Neural cell (in vitro differentiated cells): ENCODE data around the gene CENPW. TPM values are rescaled to one million over a fixed set of nuclear protein-coding genes. Genes with fewer than 3 reads are reported as not detected.

Experiments used
- H2AFZ ChIP-seq: fragments of 200-600, 300-800 bp; sonication (generic), shearing (Covaris generic); 2 replicates; pipeline ENCODE4 v1.6.0; 2014; ENCODE audit warnings: low read depth, mild to moderate bottlenecking, antibody characterized with exemption, low read length, moderate library complexity
- H3F3A ChIP-seq: fragments of 200-600 bp; shearing (Covaris generic); 2 replicates; pipeline ENCODE4 v1.6.1; 2016; ENCODE audit warnings: mild to moderate bottlenecking, moderate library complexity, mixed read lengths, antibody characterized with exemption, low read length; ENCODE audit not compliant: insufficient read depth, poor library complexity, severe bottlenecking
- H3K27ac ChIP-seq: fragments of 200-600, 300-800 bp; sonication (generic), shearing (Covaris generic); 2 replicates; pipeline ENCODE4 v1.5.1; 2014; ENCODE audit warnings: mild to moderate bottlenecking, low read length, moderate library complexity
- H3K27me3 ChIP-seq: fragments of 300-800, 200-600 bp; sonication (generic), shearing (Covaris generic); 2 replicates; pipeline ENCODE4 v1.6.0; 2014; ENCODE audit warnings: mild to moderate bottlenecking, low read depth, low read length, moderate library complexity; ENCODE audit not compliant: insufficient read depth
- H3K36me3 ChIP-seq: fragments of 300-800, 200-600 bp; sonication (generic), shearing (Covaris generic); 2 replicates; pipeline ENCODE4 v1.5.1; 2014; ENCODE audit warnings: mild to moderate bottlenecking, antibody characterized with exemption, low read length, moderate library complexity; ENCODE audit not compliant: insufficient read depth
- H3K4me2 ChIP-seq: fragments of 300-800, 200-600 bp; sonication (generic), shearing (Covaris generic); 2 replicates; pipeline ENCODE4 v1.6.0; 2014; ENCODE audit warnings: mild to moderate bottlenecking, low read length
- H3K4me3 ChIP-seq: fragments of 300-800, 200-600 bp; sonication (generic), shearing (Covaris generic); 2 replicates; pipeline ENCODE4 v1.5.1; 2014; ENCODE audit warnings: mild to moderate bottlenecking, low read length, moderate library complexity
- H3K79me2 ChIP-seq: fragments of 200-600 bp; shearing (Covaris generic); replicated peaks from 2 replicates; pipeline ENCODE4 v1.6.0; 2014; ENCODE audit warnings: mild to moderate bottlenecking, low read length, moderate library complexity; ENCODE audit not compliant: insufficient read depth
- H3K9ac ChIP-seq: fragments of 300-800, 200-600 bp; sonication (generic), shearing (Covaris generic); 2 replicates; pipeline ENCODE4 v1.6.1; 2016; ENCODE audit warnings: mild to moderate bottlenecking, low read length, mixed read lengths
- H3K9me2 ChIP-seq: fragments of 200-600 bp; shearing (Covaris generic); 2 replicates; pipeline ENCODE4 v1.6.1; 2016; ENCODE audit warnings: mild to moderate bottlenecking, low read length, mixed read lengths; ENCODE audit not compliant: insufficient read depth
- H3K9me3 ChIP-seq: fragments of 200-600, 300-800 bp; sonication (generic), shearing (Covaris generic); 2 replicates; pipeline ENCODE4 v1.6.1; 2016; ENCODE audit warnings: mild to moderate bottlenecking, mixed run types, low read length, moderate library complexity, mixed read lengths
- H4K20me1 ChIP-seq: fragments of 200-600 bp; shearing (Covaris generic); 2 replicates; pipeline ENCODE4 v1.6.1; 2016; ENCODE audit warnings: mild to moderate bottlenecking, mixed run types; ENCODE audit not compliant: insufficient read depth
- CTCF ChIP-seq: fragments of 450-650 bp; IDR thresholded peaks from 2 replicates; pipeline ENCODE4 v1.5.1; 2014; ENCODE audit warnings: antibody characterized with exemption, mild to moderate bottlenecking, moderate library complexity; ENCODE audit not compliant: poor library complexity, severe bottlenecking
- EP300 ChIP-seq: fragments of 450-650 bp; conservative IDR thresholded peaks from 2 replicates; pipeline ENCODE4 v1.6.1; 2014; ENCODE audit warnings: antibody characterized with exemption, mild to moderate bottlenecking, moderate library complexity; ENCODE audit not compliant: poor library complexity, severe bottlenecking
- EZH2 ChIP-seq: fragments of 200-600, 300-800 bp; shearing (Covaris generic), sonication (generic); IDR thresholded peaks from 2 replicates; pipeline ENCODE4 v1.6.1; 2014; ENCODE audit warnings: antibody characterized with exemption, low read length, borderline replicate concordance, mild to moderate bottlenecking; ENCODE audit not compliant: insufficient read depth, poor library complexity, severe bottlenecking
- MXI1 ChIP-seq: fragments of 450-650 bp; conservative IDR thresholded peaks from 2 replicates; pipeline ENCODE4 v1.6.1; 2014; ENCODE audit warnings: antibody characterized with exemption, mild to moderate bottlenecking; ENCODE audit not compliant: poor library complexity, severe bottlenecking
- POLR2AphosphoS5 ChIP-seq: IDR thresholded peaks from 2 replicates; pipeline ENCODE4 v1.6.1; 2012
- RAD21 ChIP-seq: fragments of 450-650 bp; conservative IDR thresholded peaks from 2 replicates; pipeline ENCODE4 v1.6.1; 2014; ENCODE audit warnings: antibody characterized with exemption, mild to moderate bottlenecking, moderate library complexity
- REST ChIP-seq: IDR thresholded peaks from 2 replicates; pipeline ENCODE4 v1.6.1; 2012; ENCODE audit warnings: borderline replicate concordance
- SMC3 ChIP-seq: fragments of 450-650 bp; conservative IDR thresholded peaks from 2 replicates; pipeline ENCODE4 v1.6.1; 2014; ENCODE audit warnings: antibody characterized with exemption, mild to moderate bottlenecking, moderate library complexity; ENCODE audit not compliant: poor library complexity
- TAF1 ChIP-seq: IDR thresholded peaks from 2 replicates; pipeline ENCODE4 v1.6.1; 2012; ENCODE audit warnings: low read depth
- polyA plus RNA-seq: library from polyadenylated mRNA; depleted of rRNA; stranded (reverse); fragments of >200 nt; gene quantifications from 2 replicates; pipeline ENCODE4 v1.2.3, GENCODE V29; 2014

The CENPW gene
- polyA plus RNA-seq, 1 donor from 2014 or later, result 1.3 TPM

- no peak overlapping the region for H3K4me3 ChIP-seq
- H3K4me2 ChIP-seq, result no peak overlapping the region
- TF ChIP-seq REST, result no peak
- no peak for TF ChIP-seq CTCF
- no peak for TF ChIP-seq SMC3
- TF ChIP-seq EZH2, result no peak
- TF ChIP-seq RAD21, result no peak
- no peak for TF ChIP-seq TAF1
- TF ChIP-seq MXI1, result no peak
- H3K36me3 ChIP-seq, result no peaks in the 10 kb centered on the region
- no peaks in the 10 kb centered on the region for H3K9me2 ChIP-seq
- H3K27me3 ChIP-seq, result no peaks in the 10 kb centered on the region
- H3K9ac ChIP-seq, result no peak overlapping the region
- H2AFZ ChIP-seq, result no peak overlapping the region
- no peak overlapping the region for H3K27ac ChIP-seq
- no peaks in the 10 kb centered on the region for H3K79me2 ChIP-seq
- H3F3A ChIP-seq, result no peaks in the 10 kb centered on the region
- no peaks in the 10 kb centered on the region for H3K9me3 ChIP-seq
- H4K20me1 ChIP-seq, result no peaks in the 10 kb centered on the region
These were observed 48.2 kb downstream of the CENPW start for GRCh38 chr6:126388104-126388598.

- Histone ChIP-seq H3K27ac (no peak overlapping the region), H4K20me1 (no peaks in the 10 kb centered on the region), H3K9me3 (no peaks in the 10 kb centered on the region), H3K79me2 (no peaks in the 10 kb centered on the region), H3K9me2 (no peaks in the 10 kb centered on the region), H3K4me2 (no peak overlapping the region), H3K9ac (no peak overlapping the region), H3K4me3 (no peak overlapping the region), H3F3A (no peaks in the 10 kb centered on the region), H2AFZ (no peak overlapping the region), H3K27me3 (no peaks in the 10 kb centered on the region), H3K36me3 (no peaks in the 10 kb centered on the region)
- TF ChIP-seq SMC3, result no peak
- TF ChIP-seq TAF1, result no peak
- TF ChIP-seq REST, result no peak
- TF ChIP-seq POLR2AphosphoS5, result no peak
- no peak for TF ChIP-seq EZH2
- TF ChIP-seq CTCF, result no peak
- TF ChIP-seq EP300, result no peak
- TF ChIP-seq MXI1, result no peak
These were observed 56.2 kb downstream of the CENPW start for GRCh38 chr6:126396131-126396530.
